DOHH2 (cell line): ENCODE results near the gene CUTC.

Experiments
- H3F3A ChIP-seq: fragments of 200-600 bp; sonication (generic), shearing (Covaris generic); 2 replicates; pipeline ENCODE4 v1.6.0; 2016; ENCODE audit warnings: antibody characterized with exemption, mild to moderate bottlenecking; ENCODE audit not compliant: control insufficient read depth, insufficient read depth
- H3K27ac ChIP-seq: fragments of 200-600 bp; sonication (generic); 2 replicates; pipeline ENCODE4 v1.5.1; 2014; ENCODE audit warnings: low read depth, mild to moderate bottlenecking, low read length, moderate library complexity
- H3K27me3 ChIP-seq: fragments of 200-600 bp; sonication (generic); 2 replicates; pipeline ENCODE4 v1.6.1; 2014; ENCODE audit warnings: mild to moderate bottlenecking, low read length, mixed read lengths; ENCODE audit not compliant: control insufficient read depth
- H3K36me3 ChIP-seq: fragments of 200-600 bp; sonication (generic); 2 replicates; pipeline ENCODE4 v1.6.1; 2014; ENCODE audit warnings: mild to moderate bottlenecking, low read length, moderate library complexity, mixed read lengths; ENCODE audit not compliant: control insufficient read depth
- H3K4me1 ChIP-seq: fragments of 200-600 bp; sonication (generic); 2 replicates; pipeline ENCODE4 v1.6.1; 2014; ENCODE audit warnings: mild to moderate bottlenecking, low read length, mixed read lengths; ENCODE audit not compliant: control insufficient read depth
- H3K4me2 ChIP-seq: fragments of 200-600 bp; sonication (generic); 2 replicates; pipeline ENCODE4 v1.6.0; 2014; ENCODE audit warnings: mild to moderate bottlenecking, low read length, moderate library complexity
- H3K4me3 ChIP-seq: fragments of 200-600 bp; sonication (generic); 2 replicates; pipeline ENCODE4 v1.5.1; 2014; ENCODE audit warnings: mild to moderate bottlenecking, low read length, mixed read lengths
- H3K79me2 ChIP-seq: fragments of 200-600 bp; sonication (generic); 2 replicates; pipeline ENCODE4 v1.6.1; 2014; ENCODE audit warnings: mild to moderate bottlenecking, low read length, mixed read lengths; ENCODE audit not compliant: control insufficient read depth
- H3K9me2 ChIP-seq: fragments of 200-600 bp; sonication (generic); replicated peaks from 2 replicates; pipeline ENCODE4 v1.6.1; 2014; ENCODE audit warnings: mild to moderate bottlenecking, low read length, mixed read lengths; ENCODE audit not compliant: control insufficient read depth
- H3K9me3 ChIP-seq: fragments of 200-600 bp; sonication (generic); 2 replicates; pipeline ENCODE4 v1.6.1; 2014; ENCODE audit warnings: antibody characterized with exemption, low read length, mixed read lengths; ENCODE audit not compliant: control insufficient read depth, insufficient read depth
- H4K20me1 ChIP-seq: fragments of 200-600 bp; sonication (generic); 2 replicates; pipeline ENCODE4 v1.6.0; 2014; ENCODE audit warnings: low read depth, mild to moderate bottlenecking, antibody characterized with exemption, low read length, moderate library complexity; ENCODE audit not compliant: control insufficient read depth, insufficient read depth
- CTCF ChIP-seq: fragments of 200-600 bp; sonication (generic); IDR thresholded peaks from one replicate; pipeline ENCODE4 v1.5.1; 2014; ENCODE audit warnings: antibody characterized with exemption, mild to moderate bottlenecking, low read depth, low read length; ENCODE audit not compliant: poor library complexity, severe bottlenecking
- EZH2phosphoT487 ChIP-seq: fragments of 200-600 bp; sonication (generic); IDR thresholded peaks from 2 replicates; pipeline ENCODE4 v1.6.1; 2017; ENCODE audit warnings: borderline replicate concordance, mild to moderate bottlenecking, antibody characterized with exemption, low read length, moderate library complexity, mixed read lengths

Gene CUTC

GRCh38 chr10:99784016-99784726 is 52.1 kb downstream of the CUTC start:
- H3K27me3 ChIP-seq: peaks cover 4% of the 10 kb centered on the region
- no peaks in the 10 kb centered on the region for H3K36me3 ChIP-seq
- H3K9me3 ChIP-seq: no peaks in the 10 kb centered on the region
- H3K9me2 ChIP-seq: no peaks in the 10 kb centered on the region
- H3K4me2 ChIP-seq: no peak overlapping the region
- H3K79me2 ChIP-seq: no peaks in the 10 kb centered on the region
- TF ChIP-seq CTCF (no peak), EZH2phosphoT487 (no peak)
- no peak overlapping the region for H3K4me3 ChIP-seq
- no peak overlapping the region for H3K27ac ChIP-seq
- H4K20me1 ChIP-seq: no peaks in the 10 kb centered on the region
- H3K4me1 ChIP-seq: peaks cover 7% of the 10 kb centered on the region
- no peaks in the 10 kb centered on the region for H3F3A ChIP-seq

- Histone ChIP-seq H3F3A (no peaks in the 10 kb centered on the region), H3K79me2 (no peaks in the 10 kb centered on the region), H4K20me1 (no peaks in the 10 kb centered on the region), H3K4me3 (no peak overlapping the region), H3K27ac (no peak overlapping the region), H3K4me1 (no peaks in the 10 kb centered on the region), H3K9me2 (no peaks in the 10 kb centered on the region), H3K27me3 (peaks cover 4% of the 10 kb centered on the region), H3K36me3 (no peaks in the 10 kb centered on the region), H3K4me2 (no peak overlapping the region), H3K9me3 (no peaks in the 10 kb centered on the region)
- no peak for TF ChIP-seq EZH2phosphoT487
- TF ChIP-seq CTCF: no peak
These were observed 52.9 kb downstream of the CUTC start for GRCh38 chr10:99784727-99785441.

- Histone ChIP-seq H3K27me3 (peaks cover 4% of the 10 kb centered on the region), H4K20me1 (no peaks in the 10 kb centered on the region), H3K79me2 (no peaks in the 10 kb centered on the region), H3K4me2 (no peak overlapping the region), H3F3A (no peaks in the 10 kb centered on the region), H3K9me2 (no peaks in the 10 kb centered on the region), H3K9me3 (no peaks in the 10 kb centered on the region), H3K4me1 (no peaks in the 10 kb centered on the region), H3K27ac (no peak overlapping the region), H3K4me3 (no peak overlapping the region), H3K36me3 (no peaks in the 10 kb centered on the region)
- TF ChIP-seq EZH2phosphoT487: no peak
- TF ChIP-seq CTCF: no peak
These were observed 53.6 kb downstream of the CUTC start for GRCh38 chr10:99785646-99786045.
